CD4-positive, alpha-beta T cell treated with Interleukin-17A for 1 hour (primary cell): ENCODE data around the gene DEFB128.
"Not testable (repeated sequence)": the region's sequence is repeated elsewhere in the genome, so short reads cannot be mapped to it uniquely, and the experiment has no call there.

ENCODE experiments used
- DNase-seq: peaks from one replicate; pipeline ENCODE4 v3.0.0-alpha.2; 2020

DEFB128 gene

DNA sequence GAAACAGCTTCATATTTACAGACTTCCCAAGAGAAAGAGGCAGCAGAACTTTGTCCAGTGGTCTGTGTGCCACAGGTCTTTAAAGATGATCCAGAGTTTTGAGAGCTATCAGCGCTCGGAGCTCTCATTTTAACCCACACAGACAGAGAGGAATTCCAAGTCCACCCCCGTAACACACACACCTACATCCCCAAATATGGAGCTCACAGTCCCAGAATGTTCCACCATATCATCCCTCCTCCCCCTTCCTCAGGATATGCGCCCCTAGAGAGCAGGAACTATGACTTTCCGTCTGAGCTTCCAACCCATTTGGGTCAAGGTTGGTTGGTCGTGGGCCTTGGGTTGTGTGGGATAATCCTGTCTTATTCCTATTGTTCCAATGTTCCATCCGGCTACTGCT, at the start of gene DEFB128:
TSS of gene DEFB128 (minus strand) at position 101 of the 400 bp plus-strand sequence. CDS start at position 13, 88 bp downstream.
- no peak for DNase-seq

DNA sequence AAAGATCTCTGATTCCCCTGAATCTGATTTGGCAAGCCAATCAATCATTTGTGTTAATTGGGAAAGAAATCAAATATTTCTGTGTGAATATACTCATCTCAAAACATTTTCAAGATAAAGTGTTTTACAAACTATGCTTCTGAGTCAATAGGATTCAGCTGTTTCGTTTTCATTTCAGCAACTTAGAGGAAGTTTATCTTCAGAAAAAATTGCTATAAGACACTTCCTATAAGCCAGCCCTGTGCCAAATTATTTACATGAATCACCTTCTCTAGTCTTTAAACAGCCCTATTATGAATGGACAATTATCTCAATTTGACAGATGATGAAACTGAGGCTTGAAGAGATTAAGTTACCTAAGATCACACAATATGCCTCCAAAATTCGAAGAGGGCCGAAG, 48.4 kb upstream of the DEFB128 start:
- DNase-seq = peak; percentile 5

DNA sequence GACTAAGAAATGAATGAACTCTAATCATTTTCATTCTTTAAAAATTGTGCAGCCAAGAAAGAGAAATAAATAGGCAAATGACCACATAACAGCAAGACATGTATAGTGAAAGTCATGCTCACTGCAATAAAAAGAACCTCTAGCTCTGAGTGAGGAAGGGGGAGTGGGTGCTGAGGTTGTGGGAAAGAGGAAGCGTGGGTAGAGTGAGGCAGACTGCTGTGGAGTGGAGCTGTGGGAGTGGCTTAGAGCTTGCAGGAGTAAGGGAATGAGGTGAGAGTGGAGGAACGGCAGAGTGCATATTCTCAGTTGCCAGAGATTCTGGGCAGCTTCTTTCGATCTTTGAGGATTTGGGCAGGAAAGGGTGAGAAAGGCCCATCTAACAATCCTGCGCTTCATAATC, 48.0 kb upstream of the DEFB128 start:
- DNase-seq = peak; percentile 12

DNA sequence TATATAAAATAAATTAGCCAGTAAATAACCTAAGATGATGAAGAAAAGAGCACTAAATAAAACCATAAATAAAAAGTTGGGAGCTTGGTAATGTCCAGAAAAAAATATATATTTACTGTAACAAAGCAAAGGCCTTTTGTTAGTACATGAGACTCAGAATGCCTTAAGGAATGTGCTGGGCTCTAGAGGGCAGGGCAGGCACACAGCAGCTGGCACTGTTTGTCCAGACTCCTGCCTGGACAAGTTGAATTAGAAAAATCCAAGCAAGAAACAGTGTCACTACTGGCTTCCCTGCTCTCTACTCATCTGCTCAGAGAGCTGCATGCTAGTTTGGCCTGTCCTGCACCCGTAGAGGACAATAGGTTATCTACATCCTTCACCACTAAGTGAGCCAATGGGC, 46.4 kb upstream of the DEFB128 start:
- DNase-seq = no peak

DNA sequence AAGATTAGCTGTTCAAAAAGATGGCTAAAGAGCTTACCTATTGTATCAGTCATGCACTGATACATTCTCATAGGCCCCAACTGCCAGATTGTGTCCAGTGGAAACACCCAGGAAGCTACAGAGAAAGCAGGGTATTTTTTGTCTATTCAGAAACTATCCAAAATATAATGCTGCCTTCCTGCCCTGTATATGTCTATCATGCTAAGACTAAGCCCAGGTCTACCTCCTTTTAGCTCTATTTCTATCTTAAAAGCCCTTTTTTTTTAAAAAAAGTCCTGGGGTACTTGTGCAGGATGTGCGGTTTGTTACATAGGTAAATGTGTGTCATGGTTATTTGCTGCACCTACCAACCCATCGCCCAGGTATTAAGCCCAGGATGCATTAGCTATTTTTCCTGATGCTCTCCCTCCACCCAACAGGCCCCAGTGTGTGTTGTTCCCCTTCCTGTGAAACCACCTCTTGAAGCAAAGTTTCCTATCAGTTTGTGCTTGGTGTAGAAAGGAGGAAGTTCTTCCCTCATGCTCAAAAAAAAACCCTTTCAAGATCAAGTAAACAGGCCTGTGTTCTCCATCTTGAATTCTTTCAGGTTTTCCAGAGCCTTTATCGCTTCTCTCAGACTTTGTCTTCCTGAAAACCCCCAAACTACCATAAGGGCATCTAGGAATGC, 38.1 kb upstream of the DEFB128 start:
- DNase-seq = no peak

DNA sequence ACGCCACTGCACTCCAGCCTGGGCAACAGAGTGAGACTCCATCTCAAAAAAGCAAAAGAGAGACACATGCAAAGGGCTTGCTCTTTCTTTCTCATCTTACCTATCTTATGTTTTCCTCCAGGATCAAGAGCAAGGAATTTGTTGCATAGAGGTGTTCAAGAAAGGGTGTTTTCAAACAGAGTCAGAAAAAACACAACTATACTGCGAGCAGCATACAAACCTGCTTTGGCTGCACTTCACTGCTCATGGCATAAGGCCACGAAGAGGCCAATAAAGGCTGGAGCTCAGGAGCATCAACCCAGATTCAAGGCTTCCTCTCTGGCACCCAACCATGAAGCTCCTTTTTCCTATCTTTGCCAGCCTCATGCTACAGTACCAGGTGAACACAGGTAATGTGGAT, 37.4 kb upstream of the DEFB128 start, which contains the start of gene DEFB129:
TSS of gene DEFB129 (plus strand) at position 301 of the 400 bp plus-strand sequence. CDS start at position 332, 31 bp downstream.
- DNase-seq = no peak

DNA sequence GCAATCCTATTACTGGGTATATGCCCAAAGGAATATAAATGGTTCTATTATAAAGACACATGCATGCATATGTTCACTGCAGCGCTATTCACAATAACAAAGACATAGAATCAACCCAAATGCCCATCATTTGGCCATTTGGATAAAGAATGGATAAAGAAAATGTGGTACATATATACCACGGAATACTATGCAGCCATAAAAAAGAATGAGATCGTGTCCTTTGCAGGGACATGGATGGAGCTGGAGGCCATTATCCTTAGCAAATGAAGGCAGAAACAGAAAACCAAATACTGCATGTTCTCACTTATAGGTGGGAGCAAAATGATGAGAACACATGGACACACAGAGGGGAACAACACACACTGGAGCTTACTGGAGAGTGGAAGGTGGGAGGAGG, 36.4 kb upstream of the DEFB128 start:
- not testable (repeated sequence) for DNase-seq

DNA sequence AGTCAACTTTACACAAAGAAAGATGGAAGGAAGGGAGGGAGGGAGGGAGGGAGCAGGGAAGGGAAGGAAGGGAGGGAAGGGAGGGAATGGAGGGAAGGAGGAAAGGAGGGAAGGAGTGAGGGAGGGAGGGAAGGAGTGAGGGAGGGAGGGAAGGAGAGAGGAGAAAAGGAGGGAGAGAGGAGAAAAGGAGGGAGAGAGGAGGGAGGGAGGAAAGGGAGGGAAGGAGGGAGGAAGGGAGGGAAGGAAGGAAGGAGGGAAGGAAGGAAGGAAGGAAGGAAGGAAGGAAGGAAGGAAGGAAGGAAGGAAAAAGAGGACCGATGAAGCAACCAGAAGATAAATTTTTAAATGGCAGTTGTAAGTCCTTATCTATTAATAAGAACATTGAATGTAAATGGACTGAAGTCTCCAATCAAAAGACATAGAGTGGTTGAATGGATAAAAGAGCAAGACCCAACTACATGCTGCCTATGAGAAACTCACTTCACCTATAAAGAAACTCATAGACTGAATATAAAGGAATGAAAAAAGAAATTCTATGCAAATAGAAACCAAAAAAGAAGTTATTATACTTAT, 31.8 kb upstream of the DEFB128 start:
- DNase-seq = no peak

DNA sequence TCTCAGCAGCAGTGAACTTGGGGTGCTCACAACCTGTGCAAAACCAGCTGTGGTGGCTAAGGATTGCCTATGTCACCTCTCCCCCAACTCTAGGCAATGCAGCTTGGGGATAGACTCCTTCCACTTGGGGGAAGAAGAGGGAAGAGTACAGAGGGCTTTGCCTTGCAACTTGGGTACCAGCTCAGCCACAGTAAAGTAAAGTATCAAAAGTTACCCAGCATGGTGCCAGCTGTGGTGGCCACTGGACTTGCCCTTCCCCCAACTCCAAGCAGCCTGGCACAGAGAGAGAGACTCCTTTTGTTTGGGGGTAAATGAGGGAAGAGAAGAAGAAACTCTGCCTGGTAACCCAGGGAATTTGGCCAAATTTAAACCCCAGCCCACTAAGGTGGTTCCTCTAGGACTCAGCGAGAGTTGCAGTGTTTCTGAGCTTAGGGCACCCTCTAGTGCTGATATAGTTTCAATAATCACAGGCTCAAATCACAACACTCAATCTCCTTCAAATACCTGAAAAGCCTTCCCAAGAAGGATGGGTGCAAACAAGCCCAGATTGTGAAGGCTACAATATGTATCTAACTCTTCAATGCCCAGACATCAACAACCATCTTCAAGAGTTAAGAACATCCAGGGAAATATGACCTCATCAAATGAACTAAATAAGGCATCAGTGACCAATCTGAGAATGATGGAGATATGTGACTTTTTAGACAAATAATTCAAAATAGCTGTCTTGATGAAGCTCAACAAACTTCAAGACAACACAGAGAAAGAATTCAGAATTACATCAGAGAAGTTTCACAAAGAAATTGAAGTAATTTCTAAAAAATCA, 30.0 kb upstream of the DEFB128 start:
- DNase-seq = no peak

DNA sequence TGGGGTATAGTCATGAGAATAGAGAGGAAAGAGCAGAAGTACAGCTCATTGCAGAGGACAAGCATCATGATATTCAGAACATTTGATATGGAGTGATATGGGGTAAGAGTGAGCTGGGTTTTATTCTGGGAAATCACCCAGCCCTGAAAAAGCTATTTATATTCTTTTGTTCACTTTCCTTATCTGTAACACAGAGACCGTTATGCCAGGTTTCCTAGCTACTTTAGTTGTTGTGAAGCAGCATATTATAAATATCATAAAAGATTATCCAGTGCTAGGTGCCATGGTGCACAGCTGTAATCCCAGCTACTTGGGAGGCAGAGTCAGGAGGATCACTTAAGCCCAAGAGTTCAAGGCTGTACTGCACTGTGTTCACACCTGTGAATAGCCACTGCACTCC, 27.8 kb upstream of the DEFB128 start:
- no peak for DNase-seq

DNA sequence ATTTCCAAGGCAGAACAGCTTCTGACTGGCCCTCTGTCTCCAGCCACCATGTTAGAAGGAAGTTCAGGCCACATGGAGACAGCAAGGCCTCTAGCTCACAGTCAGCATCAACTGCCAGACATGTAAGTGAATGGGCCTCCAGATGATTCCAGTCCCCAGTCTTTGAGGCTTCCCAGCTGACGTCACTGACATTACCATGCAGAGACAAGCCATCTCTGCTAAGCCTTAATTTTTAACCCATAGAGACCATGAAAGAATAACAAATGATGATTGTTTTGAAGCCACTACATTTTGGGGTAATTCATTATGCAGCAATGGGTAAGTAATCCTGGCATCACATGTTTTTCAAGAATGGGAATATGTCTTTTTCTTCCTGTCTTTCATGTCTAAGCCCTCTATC, 26.3 kb upstream of the DEFB128 start:
- no peak for DNase-seq

DNA sequence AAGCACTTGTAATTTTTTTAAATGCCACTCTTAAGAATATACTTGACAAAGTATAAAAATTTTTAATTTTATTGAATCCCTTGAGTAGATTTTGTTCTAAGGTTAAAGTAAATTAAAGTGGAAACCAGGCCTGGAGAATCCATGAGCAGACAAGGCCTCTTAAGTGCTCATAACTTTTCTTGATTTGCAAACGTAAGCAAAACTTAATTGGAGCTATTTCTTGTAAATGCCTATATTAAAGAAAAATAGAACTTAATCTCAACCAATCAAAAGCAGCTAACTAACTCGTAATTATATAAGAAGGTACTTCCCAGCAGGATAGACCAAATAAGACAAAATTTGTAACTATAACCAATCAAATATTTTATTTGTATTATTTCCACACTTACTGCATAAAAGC, 24.9 kb upstream of the DEFB128 start:
- DNase-seq = no peak

DNA sequence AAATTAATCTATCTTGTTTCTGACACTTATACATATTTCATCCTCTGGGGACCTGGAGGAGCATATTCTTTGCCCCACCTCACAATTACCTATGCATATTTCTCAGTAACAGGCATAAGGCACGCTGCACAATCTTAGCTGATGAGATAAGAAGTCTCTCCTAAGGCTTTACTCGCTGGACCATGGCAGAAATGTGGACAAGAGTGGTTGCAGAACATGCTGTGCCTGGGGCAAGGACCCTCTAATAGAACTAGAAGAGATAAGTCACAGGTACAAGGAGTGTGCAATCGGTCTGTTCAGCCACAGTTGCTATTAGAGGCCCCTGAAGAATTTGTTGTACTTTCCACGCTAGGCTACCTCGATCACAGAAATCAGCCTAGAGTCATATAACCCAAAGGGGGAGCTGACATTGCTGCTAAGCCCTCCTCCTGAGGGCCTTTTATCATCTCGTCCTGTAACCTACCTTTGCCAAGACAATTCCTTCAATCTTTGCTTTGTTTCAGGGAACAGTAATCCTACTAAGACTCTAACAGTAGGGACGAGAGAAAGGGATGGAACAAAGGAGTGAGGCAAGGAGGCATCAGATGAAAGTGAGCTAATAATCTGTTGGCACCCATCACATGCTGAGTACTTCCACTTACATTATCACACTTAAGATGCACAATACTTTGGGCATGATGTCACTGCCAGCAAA, 21.4 kb upstream of the DEFB128 start:
- no peak for DNase-seq

DNA sequence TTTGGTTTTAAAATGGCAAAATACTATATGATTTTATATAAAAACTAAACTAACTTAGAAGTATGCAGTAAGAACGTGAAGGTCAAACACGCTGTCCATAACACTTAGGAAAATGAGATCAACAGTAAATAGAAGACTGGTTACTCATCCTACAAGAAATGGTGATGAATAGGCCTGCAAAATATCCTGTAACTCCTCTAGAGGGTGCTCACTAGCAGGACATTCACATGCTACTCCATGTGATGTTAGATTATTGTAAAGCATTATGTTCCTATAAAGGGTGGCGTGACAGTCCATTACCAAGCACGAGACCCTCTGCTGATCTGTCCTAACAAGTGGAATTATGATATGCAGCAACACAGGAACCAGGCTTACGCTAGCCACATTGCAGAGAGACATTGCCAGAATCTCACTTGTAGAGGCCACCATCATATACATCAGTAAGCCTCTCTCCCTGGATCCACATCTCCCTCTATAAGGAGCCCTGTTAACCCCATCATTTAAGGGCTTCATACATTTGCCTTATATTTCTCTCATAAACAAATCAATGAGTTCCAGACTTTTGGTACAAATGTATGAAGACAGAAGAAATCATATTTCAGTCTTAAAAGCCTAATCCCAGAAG, 19.5 kb upstream of the DEFB128 start:
- DNase-seq = peak; percentile 58

DNA sequence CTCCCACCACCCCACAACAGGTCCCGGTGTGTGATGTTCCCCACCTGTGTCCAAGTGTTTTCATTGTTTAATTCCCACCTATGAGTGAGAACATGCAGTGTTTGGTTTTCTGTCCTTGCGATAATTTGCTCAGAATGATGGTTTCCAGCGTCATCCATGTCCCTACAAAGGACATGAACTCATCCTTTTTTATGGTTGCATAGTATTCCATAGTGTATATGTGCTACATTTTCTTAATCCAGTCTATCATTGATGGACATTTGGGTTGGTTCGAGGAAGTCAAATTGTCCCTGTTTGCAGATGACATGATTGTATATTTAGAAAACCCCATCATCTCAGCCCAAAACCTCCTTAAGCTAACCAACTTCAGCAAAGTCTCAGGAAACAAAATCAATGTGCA, 14.1 kb upstream of the DEFB128 start:
- not testable (repeated sequence) for DNase-seq

DNA sequence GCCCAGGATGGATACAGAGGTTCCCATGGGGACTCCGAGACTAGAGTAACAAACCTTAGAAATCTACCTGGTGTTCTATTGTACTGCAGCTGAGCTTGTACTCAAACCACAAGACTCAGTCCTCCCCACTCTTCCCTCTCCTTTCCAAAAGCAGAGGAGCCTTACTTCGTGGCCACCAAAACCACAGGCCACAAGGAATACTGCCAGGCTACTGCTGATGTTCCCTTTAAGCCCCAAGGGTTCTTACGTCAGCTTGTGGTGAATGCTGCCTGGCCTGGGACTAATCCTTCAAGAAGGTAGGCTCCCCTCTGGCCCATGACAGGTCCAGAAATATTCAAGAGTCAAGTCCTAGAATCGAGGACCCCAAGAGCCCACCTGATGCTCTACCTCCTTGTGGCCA, 10.5 kb upstream of the DEFB128 start:
- DNase-seq = no peak

DNA sequence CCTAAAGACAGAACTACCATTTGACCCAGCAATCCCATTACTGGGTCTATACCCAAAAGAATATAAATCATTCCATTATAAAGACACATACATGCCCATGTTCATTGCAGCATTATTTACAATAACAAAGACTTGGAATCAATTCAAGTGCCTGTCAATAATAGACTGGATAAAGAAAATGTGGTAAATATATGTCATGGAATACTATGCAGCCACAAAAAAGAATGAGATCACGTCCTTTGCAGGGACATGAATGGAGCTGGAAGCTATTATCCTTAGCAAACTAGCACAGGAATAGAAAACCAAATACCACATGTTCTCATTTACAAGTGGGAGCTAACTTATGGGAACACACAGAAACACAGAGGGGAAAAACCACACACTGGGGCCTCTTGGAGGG, 8.7 kb upstream of the DEFB128 start:
- no peak for DNase-seq

DNA sequence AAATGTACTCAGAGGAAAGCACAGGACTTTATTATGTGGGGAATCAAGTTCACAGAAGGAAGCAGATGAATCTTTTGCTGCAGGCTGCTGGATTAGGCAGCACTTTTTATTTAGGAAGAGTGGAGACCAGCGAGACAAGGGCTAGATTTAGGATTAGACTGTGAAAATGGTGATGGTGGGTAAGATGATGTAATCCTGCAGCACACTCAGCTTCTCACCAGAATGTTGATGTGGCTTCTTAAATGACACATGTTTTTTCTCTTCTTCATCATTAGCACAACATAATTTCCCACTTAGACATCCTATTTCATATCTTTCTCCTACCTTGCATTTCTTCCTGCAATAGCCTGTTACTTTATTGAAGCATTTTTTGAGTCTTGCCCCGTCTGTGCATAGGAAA, 1.8 kb downstream of the DEFB128 start:
- DNase-seq = no peak

DNA sequence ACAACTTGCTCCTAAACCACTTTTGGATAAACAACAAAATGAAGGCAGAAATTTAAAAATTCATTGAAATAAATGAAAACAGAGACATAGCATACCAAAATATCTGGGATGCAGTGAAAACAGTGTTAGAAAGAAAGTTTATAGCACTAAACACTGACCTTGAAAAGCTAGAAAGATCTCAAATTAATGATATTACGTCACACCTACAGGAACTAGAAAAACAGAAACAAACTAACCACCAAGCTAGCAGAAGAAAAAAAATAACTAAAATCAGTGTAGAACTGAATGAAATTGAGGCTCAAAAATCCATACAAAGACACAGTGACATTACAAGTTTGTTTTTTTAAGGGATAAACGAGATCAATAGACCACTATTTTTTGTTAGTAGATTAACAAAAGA, 5.2 kb downstream of the DEFB128 start:
- DNase-seq = no peak

DNA sequence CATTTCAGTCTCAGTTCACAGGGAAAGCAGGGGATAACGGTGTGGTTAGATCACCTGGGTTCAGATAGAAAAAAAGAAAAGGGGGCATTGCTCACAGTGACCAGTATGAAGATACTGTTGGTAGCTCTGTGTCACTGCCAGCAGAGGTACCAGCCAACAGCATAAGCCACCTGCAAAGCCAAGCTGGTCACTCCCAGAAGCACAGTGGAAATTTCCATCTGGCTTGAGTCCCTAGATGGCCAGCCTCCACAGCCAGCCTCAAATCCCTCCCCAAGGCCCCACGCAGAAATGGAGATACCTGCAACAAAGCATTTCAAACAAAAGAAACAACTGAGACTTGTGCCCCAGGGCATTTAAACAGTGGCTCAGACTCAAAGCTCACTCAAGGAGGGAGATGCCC, 20.6 kb downstream of the DEFB128 start:
- no peak for DNase-seq

DNA sequence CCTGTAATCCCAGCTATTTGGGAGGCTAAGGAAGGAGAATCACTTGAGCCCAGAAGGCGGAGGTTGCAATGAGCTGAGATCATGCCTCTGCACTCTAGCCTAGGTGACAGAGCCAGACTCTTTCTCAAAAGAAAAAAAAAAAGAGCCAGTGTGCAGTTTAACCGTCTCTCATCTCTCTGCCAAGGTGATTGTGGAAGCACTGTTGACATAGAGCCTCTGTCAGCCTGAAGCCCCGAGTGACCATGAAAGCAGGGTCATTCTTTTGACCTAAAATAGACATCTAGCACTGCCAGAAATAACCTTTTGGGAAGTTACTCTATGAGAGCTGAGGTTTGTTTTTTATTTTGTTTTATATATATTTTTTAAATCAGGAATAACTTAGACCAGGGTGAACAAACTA, 24.9 kb downstream of the DEFB128 start:
- DNase-seq = no peak

DNA sequence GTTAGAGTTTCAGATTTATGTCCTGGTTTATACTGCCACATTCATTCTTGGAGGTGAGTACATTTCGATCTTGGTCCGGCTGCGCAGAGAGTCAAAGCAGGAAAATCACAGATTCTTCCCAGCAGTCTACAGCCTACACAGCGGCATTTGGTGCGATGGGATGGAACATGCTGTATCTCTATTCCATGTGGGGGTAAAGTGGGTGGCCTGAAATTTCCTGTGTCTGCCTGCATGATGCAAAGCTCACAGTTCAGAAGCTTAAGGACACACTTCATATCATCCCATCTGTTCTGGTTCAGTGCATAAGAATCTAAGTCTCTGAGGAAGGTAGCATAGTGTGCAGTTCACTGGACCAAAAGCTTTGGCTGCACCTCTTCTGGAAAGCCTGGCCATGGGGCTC, 32.4 kb downstream of the DEFB128 start, which contains the start of gene DEFB127:
TSS of gene DEFB127 (plus strand) at position 301 of the 400 bp plus-strand sequence. CDS start at position 392, 91 bp downstream.
- DNase-seq = no peak

DNA sequence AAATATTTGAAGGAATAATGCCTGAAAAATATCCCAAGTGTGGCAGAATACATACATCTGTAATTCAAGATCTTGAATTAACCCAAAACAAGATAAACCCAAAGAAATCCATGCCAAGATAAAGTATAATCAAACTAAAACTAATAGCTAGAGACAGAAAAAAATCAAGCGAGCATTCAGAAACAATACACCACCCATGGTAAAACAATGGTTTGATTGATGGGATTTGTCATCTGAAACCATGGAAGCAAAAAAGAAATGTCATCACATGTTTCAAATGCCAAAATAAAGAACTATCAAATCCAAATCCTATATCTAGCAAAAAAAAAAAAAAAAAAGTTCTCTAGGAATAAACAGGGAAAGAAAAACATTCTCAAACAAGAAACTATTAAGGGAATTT, 37.4 kb downstream of the DEFB128 start:
- DNase-seq = no peak
